ENCODE results near the gene ACTN4. TPM values are rescaled to one million over a fixed set of nuclear protein-coding genes. Genes with fewer than 3 reads are reported as not detected.
A peak's percentile ranks its signal among the peaks of the same experiment; 100 is the strongest.

Gene ACTN4
- total RNA-seq, 1 donor from 2014 or later = 42.3 TPM

GRCh38 chr19:38720559-38721236 is 73.2 kb downstream of the ACTN4 start:
- no peak overlapping the region for H3K4me3 ChIP-seq (ENCODE audit: low read length in 3 of 3)
- H3K4me1 ChIP-seq (ENCODE audit: control insufficient read depth in 3 of 3, insufficient read depth in 3 of 3, low read length in 3 of 3) = peaks cover 34 to 54% (median 48%) of the 10 kb centered on the region in 3 donors
- peak overlapping the region in 2 of 3 donors; percentile 43 to 54 for H3K9ac ChIP-seq (ENCODE audit: low read depth in 1 of 3, low read length in 3 of 3)
- H3K27me3 ChIP-seq (ENCODE audit: control insufficient read depth in 3 of 3, insufficient read depth in 3 of 3, low read length in 3 of 3) = no peaks in the 10 kb centered on the region
- no peaks in the 10 kb centered on the region for H3K9me3 ChIP-seq (ENCODE audit: control insufficient read depth in 3 of 3, low read length in 3 of 3)
- H3K27ac ChIP-seq (ENCODE audit: low read depth, low read length) = peak overlapping the region; percentile 73
- H3K36me3 ChIP-seq (ENCODE audit: control insufficient read depth in 3 of 3, insufficient read depth in 3 of 3, low read length in 3 of 3) = peaks cover 69 to 87% (median 76%) of the 10 kb centered on the region in 3 donors

GRCh38 chr19:38721496-38721895 is 74.0 kb downstream of the ACTN4 start:
- Histone ChIP-seq H3K9me3 (ENCODE audit: control insufficient read depth in 3 of 3, low read length in 3 of 3) (no peaks in the 10 kb centered on the region), H3K4me1 (ENCODE audit: control insufficient read depth in 3 of 3, insufficient read depth in 3 of 3, low read length in 3 of 3) (peaks cover 33 to 58% (median 47%) of the 10 kb centered on the region in 3 donors), H3K27me3 (ENCODE audit: control insufficient read depth in 3 of 3, insufficient read depth in 3 of 3, low read length in 3 of 3) (no peaks in the 10 kb centered on the region), H3K27ac (ENCODE audit: low read depth, low read length) (peak overlapping the region; percentile 73), H3K36me3 (ENCODE audit: control insufficient read depth in 3 of 3, insufficient read depth in 3 of 3, low read length in 3 of 3) (peaks cover 77 to 91% (median 79%) of the 10 kb centered on the region in 3 donors), H3K4me3 (ENCODE audit: low read length in 3 of 3) (no peak overlapping the region), H3K9ac (ENCODE audit: low read depth in 1 of 3, low read length in 3 of 3) (peak overlapping the region; percentile 2 to 59 (median 33))

- no peaks in the 10 kb centered on the region for H3K9me3 ChIP-seq (ENCODE audit: control insufficient read depth in 3 of 3, low read length in 3 of 3)
- peaks cover 77 to 92% (median 80%) of the 10 kb centered on the region in 3 donors for H3K36me3 ChIP-seq (ENCODE audit: control insufficient read depth in 3 of 3, insufficient read depth in 3 of 3, low read length in 3 of 3)
- H3K4me1 ChIP-seq (ENCODE audit: control insufficient read depth in 3 of 3, insufficient read depth in 3 of 3, low read length in 3 of 3) = peaks cover 33 to 58% (median 53%) of the 10 kb centered on the region in 3 donors
- peak overlapping the region; percentile 73 for H3K27ac ChIP-seq (ENCODE audit: low read depth, low read length)
- H3K4me3 ChIP-seq (ENCODE audit: low read length in 3 of 3) = no peak overlapping the region
- no peaks in the 10 kb centered on the region for H3K27me3 ChIP-seq (ENCODE audit: control insufficient read depth in 3 of 3, insufficient read depth in 3 of 3, low read length in 3 of 3)
- H3K9ac ChIP-seq (ENCODE audit: low read depth in 1 of 3, low read length in 3 of 3) = peak overlapping the region; percentile 2 to 59 (median 54)
Observed at GRCh38 chr19:38721979-38722773, 74.7 kb downstream of the ACTN4 start.

- Histone ChIP-seq H3K9ac (ENCODE audit: low read depth in 1 of 3, low read length in 3 of 3) (peak overlapping the region in 1 of 3 donors; percentile 54), H3K36me3 (ENCODE audit: control insufficient read depth in 3 of 3, insufficient read depth in 3 of 3, low read length in 3 of 3) (peaks cover 77 to 92% (median 79%) of the 10 kb centered on the region in 3 donors), H3K4me1 (ENCODE audit: control insufficient read depth in 3 of 3, insufficient read depth in 3 of 3, low read length in 3 of 3) (peaks cover 33 to 59% (median 56%) of the 10 kb centered on the region in 3 donors), H3K27ac (ENCODE audit: low read depth, low read length) (peak overlapping the region; percentile 73), H3K4me3 (ENCODE audit: low read length in 3 of 3) (no peak overlapping the region), H3K27me3 (ENCODE audit: control insufficient read depth in 3 of 3, insufficient read depth in 3 of 3, low read length in 3 of 3) (no peaks in the 10 kb centered on the region), H3K9me3 (ENCODE audit: control insufficient read depth in 3 of 3, low read length in 3 of 3) (no peaks in the 10 kb centered on the region)
Observed at GRCh38 chr19:38722947-38723605, 75.6 kb downstream of the ACTN4 start.

GRCh38 chr19:38723606-38723965 is 76.1 kb downstream of the ACTN4 start:
- peaks cover 32 to 57% (median 55%) of the 10 kb centered on the region in 3 donors for H3K4me1 ChIP-seq (ENCODE audit: control insufficient read depth in 3 of 3, insufficient read depth in 3 of 3, low read length in 3 of 3)
- peaks cover 78 to 92% (median 80%) of the 10 kb centered on the region in 3 donors for H3K36me3 ChIP-seq (ENCODE audit: control insufficient read depth in 3 of 3, insufficient read depth in 3 of 3, low read length in 3 of 3)
- no peak overlapping the region for H3K4me3 ChIP-seq (ENCODE audit: low read length in 3 of 3)
- H3K27ac ChIP-seq (ENCODE audit: low read depth, low read length) = peak overlapping the region; percentile 73
- no peak overlapping the region for H3K9ac ChIP-seq (ENCODE audit: low read depth in 1 of 3, low read length in 3 of 3)
- H3K27me3 ChIP-seq (ENCODE audit: control insufficient read depth in 3 of 3, insufficient read depth in 3 of 3, low read length in 3 of 3) = no peaks in the 10 kb centered on the region
- H3K9me3 ChIP-seq (ENCODE audit: control insufficient read depth in 3 of 3, low read length in 3 of 3) = no peaks in the 10 kb centered on the region

GRCh38 chr19:38723990-38724854 is 76.8 kb downstream of the ACTN4 start:
- Histone ChIP-seq H3K36me3 (ENCODE audit: control insufficient read depth in 3 of 3, insufficient read depth in 3 of 3, low read length in 3 of 3) (peaks cover 80 to 94% (median 80%) of the 10 kb centered on the region in 3 donors), H3K9ac (ENCODE audit: low read depth in 1 of 3, low read length in 3 of 3) (no peak overlapping the region), H3K27me3 (ENCODE audit: control insufficient read depth in 3 of 3, insufficient read depth in 3 of 3, low read length in 3 of 3) (no peaks in the 10 kb centered on the region), H3K27ac (ENCODE audit: low read depth, low read length) (no peak overlapping the region), H3K4me1 (ENCODE audit: control insufficient read depth in 3 of 3, insufficient read depth in 3 of 3, low read length in 3 of 3) (peaks cover 25 to 51% (median 49%) of the 10 kb centered on the region in 3 donors), H3K4me3 (ENCODE audit: low read length in 3 of 3) (no peak overlapping the region), H3K9me3 (ENCODE audit: control insufficient read depth in 3 of 3, low read length in 3 of 3) (no peaks in the 10 kb centered on the region)

GRCh38 chr19:38725469-38726283 is 78.2 kb downstream of the ACTN4 start:
- Histone ChIP-seq H3K4me1 (ENCODE audit: control insufficient read depth in 3 of 3, insufficient read depth in 3 of 3, low read length in 3 of 3) (peaks cover 12 to 37% (median 34%) of the 10 kb centered on the region in 3 donors), H3K36me3 (ENCODE audit: control insufficient read depth in 3 of 3, insufficient read depth in 3 of 3, low read length in 3 of 3) (peaks cover 74 to 91% (median 82%) of the 10 kb centered on the region in 3 donors), H3K27ac (ENCODE audit: low read depth, low read length) (no peak overlapping the region), H3K4me3 (ENCODE audit: low read length in 3 of 3) (no peak overlapping the region), H3K9me3 (ENCODE audit: control insufficient read depth in 3 of 3, low read length in 3 of 3) (no peaks in the 10 kb centered on the region), H3K27me3 (ENCODE audit: control insufficient read depth in 3 of 3, insufficient read depth in 3 of 3, low read length in 3 of 3) (no peaks in the 10 kb centered on the region), H3K9ac (ENCODE audit: low read depth in 1 of 3, low read length in 3 of 3) (no peak overlapping the region)

GRCh38 chr19:38726284-38726673 is 78.8 kb downstream of the ACTN4 start:
- no peak overlapping the region for H3K4me3 ChIP-seq (ENCODE audit: low read length in 3 of 3)

More at GRCh38 chr19:38726284-38726673, 78.8 kb downstream of the ACTN4 start:
- Histone ChIP-seq H3K9me3 (ENCODE audit: control insufficient read depth in 3 of 3, low read length in 3 of 3) (no peaks in the 10 kb centered on the region), H3K9ac (ENCODE audit: low read depth in 1 of 3, low read length in 3 of 3) (peak overlapping the region in 1 of 3 donors; percentile 40), H3K27ac (ENCODE audit: low read depth, low read length) (no peak overlapping the region), H3K36me3 (ENCODE audit: control insufficient read depth in 3 of 3, insufficient read depth in 3 of 3, low read length in 3 of 3) (peaks cover 72 to 89% (median 83%) of the 10 kb centered on the region in 3 donors), H3K4me1 (ENCODE audit: control insufficient read depth in 3 of 3, insufficient read depth in 3 of 3, low read length in 3 of 3) (peaks cover 7 to 34% (median 28%) of the 10 kb centered on the region in 3 donors), H3K27me3 (ENCODE audit: control insufficient read depth in 3 of 3, insufficient read depth in 3 of 3, low read length in 3 of 3) (no peaks in the 10 kb centered on the region)

Data from skeletal muscle tissue (tissue), 4 donors.